ENCODE measurements around the gene CEP152. TPM values are rescaled to one million over a fixed set of nuclear protein-coding genes. Genes with fewer than 3 reads are reported as not detected.

Gene CEP152
- polyA plus RNA-seq, 3 donors, result 1.0 to 3.8 (median 1.4) TPM

DNA sequence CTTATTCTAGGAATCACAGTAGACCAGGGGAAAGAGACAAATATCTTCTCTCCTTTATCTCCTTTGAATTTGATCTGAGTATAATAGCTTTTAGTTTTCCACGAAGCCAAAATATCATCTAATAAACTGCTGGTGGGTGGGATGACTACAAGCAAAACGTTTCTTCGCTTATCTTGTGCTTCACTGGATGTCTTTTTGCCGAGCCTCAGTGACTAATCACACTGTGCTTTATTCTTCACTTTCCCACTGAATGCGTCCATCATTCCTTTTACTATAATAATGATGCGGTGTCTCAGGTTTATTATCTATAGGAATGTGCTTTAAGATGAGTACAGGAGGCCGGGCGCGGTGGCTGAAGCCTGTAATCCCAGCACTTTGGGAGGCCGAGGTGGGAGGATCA is 32.5 kb downstream of the CEP152 start:
- Histone ChIP-seq H3K4me3 (replicated peaks in 1 of 3; ENCODE audit: low read depth in 2 of 3, low read length in 3 of 3) (no peak overlapping the region), H3K4me1 (ENCODE audit: control insufficient read depth in 1 of 2, insufficient read depth in 2 of 2, low read length in 2 of 2) (no peaks in the 10 kb centered on the region), H3K27ac (ENCODE audit: low read depth in 1 of 2, low read length in 2 of 2) (no peak overlapping the region), H3K27me3 (ENCODE audit: control insufficient read depth in 2 of 2, insufficient read depth in 2 of 2, low read length in 2 of 2) (no peaks in the 10 kb centered on the region), H2AFZ (ENCODE audit: insufficient read depth, low read depth, low read length, poor library complexity, severe bottlenecking) (no peak overlapping the region), H3K9me3 (replicated peaks in 1 of 2; ENCODE audit: control insufficient read depth in 1 of 2, insufficient read depth in 1 of 2, low read length in 2 of 2) (no peaks in the 10 kb centered on the region), H3K36me3 (replicated peaks in 1 of 2; ENCODE audit: control insufficient read depth in 1 of 2, insufficient read depth in 2 of 2, low read length in 2 of 2) (peaks cover 31 to 79% of the 10 kb centered on the region in 2 donors), H3K4me2 (replicated peaks; ENCODE audit: extremely low read depth, low read length, poor library complexity, severe bottlenecking) (no peak overlapping the region), H3K9ac (ENCODE audit: insufficient read depth, low read length, poor library complexity, severe bottlenecking) (no peak overlapping the region), H3K79me2 (ENCODE audit: insufficient read depth, low read length) (no peaks in the 10 kb centered on the region), H4K20me1 (ENCODE audit: insufficient read depth, low read length) (no peaks in the 10 kb centered on the region)
- H3K4me1 Mint-ChIP-seq, result no peaks in the 10 kb centered on the region
- WGBS (ENCODE audit: insufficient coverage), result no CpG with 5 or more reads among the region's 10 CpGs
- DNase-seq, result no peak
- peak overlapping the region in 1 of 7 donors; percentile 48 for H3K27ac Mint-ChIP-seq
- no peaks in the 10 kb centered on the region for H3K27me3 Mint-ChIP-seq (ENCODE audit: low read depth in 3 of 3)
- H3K4me3 Mint-ChIP-seq, result no peak overlapping the region
- TF ChIP-seq, protein P1, sequence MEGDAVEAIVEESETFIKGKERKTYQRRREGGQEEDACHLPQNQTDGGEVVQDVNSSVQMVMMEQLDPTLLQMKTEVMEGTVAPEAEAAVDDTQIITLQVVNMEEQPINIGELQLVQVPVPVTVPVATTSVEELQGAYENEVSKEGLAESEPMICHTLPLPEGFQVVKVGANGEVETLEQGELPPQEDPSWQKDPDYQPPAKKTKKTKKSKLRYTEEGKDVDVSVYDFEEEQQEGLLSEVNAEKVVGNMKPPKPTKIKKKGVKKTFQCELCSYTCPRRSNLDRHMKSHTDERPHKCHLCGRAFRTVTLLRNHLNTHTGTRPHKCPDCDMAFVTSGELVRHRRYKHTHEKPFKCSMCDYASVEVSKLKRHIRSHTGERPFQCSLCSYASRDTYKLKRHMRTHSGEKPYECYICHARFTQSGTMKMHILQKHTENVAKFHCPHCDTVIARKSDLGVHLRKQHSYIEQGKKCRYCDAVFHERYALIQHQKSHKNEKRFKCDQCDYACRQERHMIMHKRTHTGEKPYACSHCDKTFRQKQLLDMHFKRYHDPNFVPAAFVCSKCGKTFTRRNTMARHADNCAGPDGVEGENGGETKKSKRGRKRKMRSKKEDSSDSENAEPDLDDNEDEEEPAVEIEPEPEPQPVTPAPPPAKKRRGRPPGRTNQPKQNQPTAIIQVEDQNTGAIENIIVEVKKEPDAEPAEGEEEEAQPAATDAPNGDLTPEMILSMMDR (IDR thresholded peaks at IDR 0.05), result no peak
- peaks cover 0 to 3% (median 0%) of the 10 kb centered on the region in 7 donors for H3K9me3 Mint-ChIP-seq
- intact Hi-C loops (cut with micrococcal nuclease), result no loop called here
- H3K36me3 Mint-ChIP-seq, result peaks cover 64 to 77% of the 10 kb centered on the region in 2 donors

DNA sequence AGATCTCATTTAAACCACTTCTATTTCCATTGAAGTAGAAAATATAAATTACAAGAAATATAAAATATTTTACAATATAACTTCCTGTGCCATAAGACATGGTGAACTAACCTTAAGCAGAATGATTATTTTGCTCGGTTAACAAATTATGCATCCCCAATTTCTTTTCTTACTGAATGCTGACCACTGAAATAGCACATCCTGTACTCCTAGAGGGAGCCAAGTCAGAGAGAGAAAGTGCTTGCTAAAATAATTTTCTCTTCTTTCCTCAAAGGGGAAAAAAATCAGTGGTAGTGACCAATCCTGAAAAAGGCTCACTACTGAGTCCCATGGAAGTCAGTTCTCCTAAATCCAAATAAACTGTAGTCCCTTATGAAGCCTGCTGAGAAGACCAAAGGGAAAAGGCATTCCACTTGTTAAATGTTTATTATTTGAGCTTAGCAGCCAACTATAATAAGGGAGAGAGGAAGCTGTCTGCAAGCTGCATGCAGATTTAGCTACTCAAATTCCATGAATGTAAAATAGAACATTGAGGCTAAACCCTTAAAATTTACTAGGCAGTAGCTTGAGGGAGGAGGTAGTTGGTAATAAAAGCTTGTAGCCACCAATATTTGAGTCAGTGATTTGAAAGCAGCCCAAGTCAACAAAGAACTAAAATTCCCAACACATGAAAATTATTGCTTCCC is 33.1 kb downstream of the CEP152 start:
- no peaks in the 10 kb centered on the region for H3K4me1 Mint-ChIP-seq
- H2AFZ ChIP-seq (ENCODE audit: insufficient read depth, low read depth, low read length, poor library complexity, severe bottlenecking), result no peak overlapping the region
- no peak overlapping the region for H3K27ac ChIP-seq (ENCODE audit: low read depth in 1 of 2, low read length in 2 of 2)
- H4K20me1 ChIP-seq (ENCODE audit: insufficient read depth, low read length), result no peaks in the 10 kb centered on the region
- no peaks in the 10 kb centered on the region for H3K27me3 Mint-ChIP-seq (ENCODE audit: low read depth in 3 of 3)
- no peak for DNase-seq
- no peaks in the 10 kb centered on the region for H3K27me3 ChIP-seq (ENCODE audit: control insufficient read depth in 2 of 2, insufficient read depth in 2 of 2, low read length in 2 of 2)
- H3K4me3 Mint-ChIP-seq, result no peak overlapping the region
- H3K36me3 ChIP-seq (replicated peaks in 1 of 2; ENCODE audit: control insufficient read depth in 1 of 2, insufficient read depth in 2 of 2, low read length in 2 of 2), result peaks cover 26 to 79% of the 10 kb centered on the region in 2 donors
- intact Hi-C loops (cut with micrococcal nuclease), result no loop called here
- TF ChIP-seq, protein P1 (IDR thresholded peaks at IDR 0.05), result no peak
- H3K9me3 ChIP-seq (replicated peaks in 1 of 2; ENCODE audit: control insufficient read depth in 1 of 2, insufficient read depth in 1 of 2, low read length in 2 of 2), result no peaks in the 10 kb centered on the region
- H3K9me3 Mint-ChIP-seq, result peaks cover 0 to 3% (median 0%) of the 10 kb centered on the region in 7 donors
- H3K4me2 ChIP-seq (replicated peaks; ENCODE audit: extremely low read depth, low read length, poor library complexity, severe bottlenecking), result no peak overlapping the region
- whole genome bisulfite sequencing (ENCODE audit: insufficient coverage), result no CpG with 5 or more reads among the region's 1 CpG
- no peaks in the 10 kb centered on the region for H3K79me2 ChIP-seq (ENCODE audit: insufficient read depth, low read length)
- H3K27ac Mint-ChIP-seq, result no peak overlapping the region
- H3K9ac ChIP-seq (ENCODE audit: insufficient read depth, low read length, poor library complexity, severe bottlenecking), result no peak overlapping the region
- H3K4me1 ChIP-seq (ENCODE audit: control insufficient read depth in 1 of 2, insufficient read depth in 2 of 2, low read length in 2 of 2), result no peaks in the 10 kb centered on the region
- H3K36me3 Mint-ChIP-seq, result peaks cover 65 to 77% of the 10 kb centered on the region in 2 donors
- no peak overlapping the region for H3K4me3 ChIP-seq (replicated peaks in 1 of 3; ENCODE audit: low read depth in 2 of 3, low read length in 3 of 3)
